MM.1S (cell line): Measurements from ENCODE around the gene CSTPP1.

Experiments
- DNase-seq: peaks from one replicate; pipeline ENCODE4 v3.0.0-alpha.2; 2015
- H2AFZ ChIP-seq: fragments of 300-600 bp; sonication (generic); 2 replicates; pipeline ENCODE4 v1.6.0; 2016; ENCODE audit warnings: antibody characterized with exemption, low read length
- H3F3A ChIP-seq: fragments of 300-600 bp; sonication (generic); 2 replicates; pipeline ENCODE4 v1.6.1; 2016; ENCODE audit warnings: mild to moderate bottlenecking, antibody characterized with exemption, low read length, moderate library complexity, mixed read lengths; ENCODE audit not compliant: insufficient read depth
- H3K27ac ChIP-seq: fragments of 300-600 bp; sonication (generic); 2 replicates; pipeline ENCODE4 v1.5.1; 2016; ENCODE audit warnings: mild to moderate bottlenecking, low read length
- H3K27me3 ChIP-seq: fragments of 300-600 bp; sonication (generic); replicated peaks from 2 replicates; pipeline ENCODE4 v1.6.0; 2016; ENCODE audit warnings: low read length; ENCODE audit not compliant: insufficient read depth
- H3K36me3 ChIP-seq: fragments of 300-600 bp; sonication (generic); replicated peaks from 2 replicates; pipeline ENCODE4 v1.6.1; 2016; ENCODE audit warnings: mild to moderate bottlenecking, low read length, mixed read lengths; ENCODE audit not compliant: insufficient read depth
- H3K4me1 ChIP-seq: fragments of 300-600 bp; sonication (generic); 2 replicates; pipeline ENCODE4 v1.6.1; 2016; ENCODE audit warnings: low read length, mixed read lengths
- H3K4me2 ChIP-seq: fragments of 300-600 bp; sonication (generic); 2 replicates; pipeline ENCODE4 v1.6.0; 2016; ENCODE audit warnings: low read depth, low read length
- H3K4me3 ChIP-seq: fragments of 300-600 bp; sonication (generic); 2 replicates; pipeline ENCODE4 v1.5.1; 2016; ENCODE audit warnings: low read length, mixed read lengths
- H3K79me2 ChIP-seq: fragments of 300-600 bp; sonication (generic); 2 replicates; pipeline ENCODE4 v1.6.1; 2016; ENCODE audit warnings: mixed run types, low read length, mixed read lengths
- H3K9ac ChIP-seq: fragments of 300-600 bp; sonication (generic); 2 replicates; pipeline ENCODE4 v1.6.1; 2016; ENCODE audit warnings: low read length, mixed read lengths
- H3K9me2 ChIP-seq: fragments of 300-600 bp; sonication (generic); replicated peaks from 2 replicates; pipeline ENCODE4 v1.6.1; 2016; ENCODE audit warnings: mild to moderate bottlenecking, low read length, mixed read lengths; ENCODE audit not compliant: insufficient read depth
- H3K9me3 ChIP-seq: fragments of 300-600 bp; sonication (generic); replicated peaks from 2 replicates; pipeline ENCODE4 v1.6.1; 2016; ENCODE audit warnings: mild to moderate bottlenecking, low read length, mixed read lengths; ENCODE audit not compliant: insufficient read depth
- H4K20me1 ChIP-seq: fragments of 300-600 bp; sonication (generic); 2 replicates; pipeline ENCODE4 v1.6.1; 2016; ENCODE audit warnings: mild to moderate bottlenecking, low read length, moderate library complexity, mixed read lengths; ENCODE audit not compliant: insufficient read depth
- CTCF ChIP-seq: fragments of 300-600 bp; sonication (generic); IDR thresholded peaks from 2 replicates; pipeline ENCODE4 v1.5.1; 2016; ENCODE audit warnings: antibody characterized with exemption, low read length, mixed read lengths
- EZH2 ChIP-seq: fragments of 300-600 bp; sonication (generic); optimal IDR thresholded peaks from 2 replicates; pipeline ENCODE3; 2017; ENCODE audit warnings: low read depth, mild to moderate bottlenecking, antibody characterized with exemption, low read length, mixed read lengths
- EZH2phosphoT487 ChIP-seq: fragments of 300-600 bp; sonication (generic); IDR thresholded peaks from 2 replicates; pipeline ENCODE4 v1.6.1; 2018; ENCODE audit warnings: antibody characterized with exemption, low read length

CSTPP1 gene

GRCh38 chr11:47108214-47108613, 171.7 kb downstream of the CSTPP1 start:
- Histone ChIP-seq H3K4me1 (no peaks in the 10 kb centered on the region), H3K27me3 (no peaks in the 10 kb centered on the region), H4K20me1 (no peaks in the 10 kb centered on the region), H3K9me2 (no peaks in the 10 kb centered on the region), H3K4me2 (no peak overlapping the region), H3K9ac (no peak overlapping the region), H3K4me3 (no peak overlapping the region), H3F3A (no peaks in the 10 kb centered on the region), H3K36me3 (no peaks in the 10 kb centered on the region), H3K79me2 (no peaks in the 10 kb centered on the region), H3K9me3 (no peaks in the 10 kb centered on the region), H2AFZ (no peak overlapping the region), H3K27ac (no peak overlapping the region)
- TF ChIP-seq EZH2 = no peak
- no peak for TF ChIP-seq EZH2phosphoT487
- TF ChIP-seq CTCF = no peak
- no peak for DNase-seq

DNA sequence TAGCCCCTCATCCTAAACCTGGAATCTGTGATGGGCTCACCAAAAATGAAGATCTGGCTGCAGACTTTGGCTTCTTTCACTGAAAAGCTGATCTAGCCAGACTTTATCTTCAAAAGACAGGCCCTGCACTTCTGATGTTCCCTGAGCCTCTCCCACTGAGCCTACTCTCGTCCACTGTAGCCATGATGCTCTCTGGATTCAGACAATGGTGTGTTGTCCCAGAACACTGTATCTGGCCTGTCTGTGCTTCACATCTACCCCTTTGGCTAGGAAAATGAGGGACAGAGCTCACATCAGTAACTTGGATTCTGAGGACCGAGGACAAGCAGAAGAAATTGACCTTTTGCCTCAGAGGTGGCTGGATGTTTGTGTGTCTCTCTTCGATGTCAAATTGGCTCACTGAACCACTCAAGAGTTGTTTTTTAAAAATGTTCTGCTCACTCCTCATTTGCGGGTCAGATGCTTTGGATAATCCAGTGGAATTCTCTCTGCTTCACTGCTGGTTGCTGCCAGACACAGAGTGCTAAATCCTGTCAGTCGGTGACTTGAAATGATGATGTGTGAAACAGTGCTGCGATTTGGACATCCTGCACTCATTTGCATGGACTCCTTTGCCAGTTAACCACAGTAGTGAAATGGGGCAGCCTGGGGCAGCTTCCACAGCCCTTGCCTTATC, 172.6 kb downstream of the CSTPP1 start:
- Histone ChIP-seq H3K27ac (no peak overlapping the region), H3K4me2 (no peak overlapping the region)

GRCh38 chr11:47109727-47110246, 173.2 kb downstream of the CSTPP1 start:
- Histone ChIP-seq H3K36me3 (no peaks in the 10 kb centered on the region), H2AFZ (no peak overlapping the region), H3K79me2 (no peaks in the 10 kb centered on the region), H3F3A (no peaks in the 10 kb centered on the region), H3K4me1 (no peaks in the 10 kb centered on the region), H3K9ac (no peak overlapping the region), H3K9me2 (no peaks in the 10 kb centered on the region), H3K27ac (no peak overlapping the region), H3K4me2 (no peak overlapping the region), H3K27me3 (no peaks in the 10 kb centered on the region), H4K20me1 (no peaks in the 10 kb centered on the region), H3K9me3 (no peaks in the 10 kb centered on the region), H3K4me3 (no peak overlapping the region)
- TF ChIP-seq CTCF (no peak), EZH2phosphoT487 (no peak), EZH2 (no peak)
- no peak for DNase-seq

More for the DNA sequence above, 172.6 kb downstream of the CSTPP1 start:
- Histone ChIP-seq H3K9me2 (no peaks in the 10 kb centered on the region), H3K36me3 (no peaks in the 10 kb centered on the region), H3K9me3 (no peaks in the 10 kb centered on the region), H3K79me2 (no peaks in the 10 kb centered on the region), H3K9ac (no peak overlapping the region), H3K4me1 (no peaks in the 10 kb centered on the region), H3K27me3 (no peaks in the 10 kb centered on the region), H4K20me1 (no peaks in the 10 kb centered on the region), H2AFZ (no peak overlapping the region), H3K4me3 (no peak overlapping the region), H3F3A (no peaks in the 10 kb centered on the region)
- DNase-seq = no peak
- TF ChIP-seq EZH2 (no peak), CTCF (no peak), EZH2phosphoT487 (no peak)
